ENCODE measurements around the gene TBPL1. TPM values are rescaled to one million over a fixed set of nuclear protein-coding genes. Genes with fewer than 3 reads are reported as not detected.

The TBPL1 gene
- total and polyA plus RNA-seq, 9 of the 15 experiments (the other 6 are each of a cell fraction or from before 2014, with no cell fraction given): 78.1 to 152 (median 107) TPM

GRCh38 chr6:133917781-133918180 lies 35.2 kb upstream of the TBPL1 start:
- Histone ChIP-seq H3K79me2 (ENCODE audit: control insufficient read depth, insufficient read depth, low read length) (no peaks in the 10 kb centered on the region), H4K20me1 (replicated peaks; ENCODE audit: control insufficient read depth, insufficient read depth, low read length) (no peaks in the 10 kb centered on the region), H3K4me3 (no peak overlapping the region), H3K9ac (ENCODE audit: insufficient read depth in 1 of 2, low read depth in 2 of 2, low read length in 2 of 2) (no peak overlapping the region), H3K27ac (ENCODE audit: extremely low read depth, low read depth, low read length) (no peak overlapping the region), H3K36me3 (ENCODE audit: control insufficient read depth, insufficient read depth, low read length) (no peaks in the 10 kb centered on the region), H3K9me3 (replicated peaks; ENCODE audit: control insufficient read depth, insufficient read depth, low read depth, low read length) (no peaks in the 10 kb centered on the region), H3K27me3 (ENCODE audit: control insufficient read depth in 2 of 2, insufficient read depth in 2 of 2, low read length in 2 of 2) (no peaks in the 10 kb centered on the region; a peak in 1 of 5 replicates), H3K4me2 (ENCODE audit: insufficient read depth, low read length) (no peak overlapping the region), H3K4me1 (replicated peaks in 1 of 2; ENCODE audit: control insufficient read depth in 2 of 2, insufficient read depth in 2 of 2, low read length in 2 of 2) (no peaks in the 10 kb centered on the region), H2AFZ (ENCODE audit: low read depth, low read length) (no peak overlapping the region), H3K9me1 (ENCODE audit: control insufficient read depth, insufficient read depth, low read length) (no peaks in the 10 kb centered on the region)
- ChIA-PET POLR2A (interaction anchor here (1.3 to 1.6 kb wide), 2 partner anchors 80 to 350 kb away, joined by 3 to 4 read pairs; no protein-coding TSS in a partner anchor), CTCF (ENCODE audit: low intra/inter-chr PET ratio) (no interaction called here)
- FAIRE-seq: no peak
- DNase-seq (ENCODE audit: extremely low read depth in 1 of 4, low spot score in 3 of 4): no peak
- intact Hi-C loops (cut with micrococcal nuclease): loop anchor here (2.0 to 10.0 kb wide), 4 partner anchors 733 to 1393 kb away; no protein-coding TSS in a partner anchor
- ATAC-seq: no peak
- 2% methylated on average over 4 of the region's 4 CpGs for WGBS (ENCODE audit: insufficient coverage, low coverage, missing lambda C conversion rate)
- TF ChIP-seq MAFG (tag; conservative IDR thresholded peaks at IDR 0.05) (no peak), DDX20 (tag; IDR thresholded peaks at IDR 0.05; ENCODE audit: low read depth) (no peak), ZNF507 (tag; conservative IDR thresholded peaks at IDR 0.05) (no peak), PREB (CRISPR knock-in tag; IDR thresholded peaks at IDR 0.05) (no peak), CEBPZ (IDR thresholded peaks at IDR 0.05; ENCODE audit: borderline replicate concordance, low read depth, low read length) (no peak), CBFA2T2 (conservative IDR thresholded peaks at IDR 0.05) (no peak)
- in situ Hi-C loops (cut with MboI): loop anchor here (25.0 kb wide), 2 partner anchors 955 to 1080 kb away; no protein-coding TSS in a partner anchor
- BruUV-seq (replicated peaks): no TSS peak

Data from K562 (cell line).